OCI-LY3 (cell line): ENCODE measurements around the gene OSTF1.

Experiments
- H2AFZ ChIP-seq: fragments of 200-600, 300-600 bp; shearing (Covaris generic); 2 replicates; pipeline ENCODE4 v1.6.0; 2014; ENCODE audit warnings: antibody characterized with exemption, low read depth, low read length
- H3K27ac ChIP-seq: fragments of 200-600, 300-600 bp; sonication (generic); 2 replicates; pipeline ENCODE4 v1.5.1; 2014; ENCODE audit warnings: mild to moderate bottlenecking, low read length, moderate library complexity, mixed read lengths
- H3K27me3 ChIP-seq: fragments of 200-600, 300-600 bp; sonication (generic); 2 replicates; pipeline ENCODE4 v1.6.1; 2014; ENCODE audit warnings: low read depth, low read length, mixed read lengths
- H3K36me3 ChIP-seq: fragments of 200-600, 300-600 bp; sonication (generic); replicated peaks from 2 replicates; pipeline ENCODE3; 2014; ENCODE audit warnings: low read depth, low read length, mixed read lengths
- H3K4me1 ChIP-seq: fragments of 300-600, 200-600 bp; sonication (generic); 2 replicates; pipeline ENCODE4 v1.6.1; 2014; ENCODE audit warnings: low read length, mixed read lengths
- H3K4me2 ChIP-seq: fragments of 200-600, 300-600 bp; sonication (generic); 2 replicates; pipeline ENCODE4 v1.6.1; 2014; ENCODE audit warnings: low read length, mixed read lengths
- H3K4me3 ChIP-seq: fragments of 300-600, 200-600 bp; sonication (generic); 2 replicates; pipeline ENCODE4 v1.5.1; 2014; ENCODE audit warnings: antibody characterized with exemption, mild to moderate bottlenecking, low read length, moderate library complexity
- H3K79me2 ChIP-seq: fragments of 300-600, 200-600 bp; shearing (Covaris generic); 2 replicates; pipeline ENCODE4 v1.6.1; 2014; ENCODE audit warnings: mild to moderate bottlenecking, low read length, mixed read lengths
- H3K9ac ChIP-seq: fragments of 300-600, 200-600 bp; shearing (Covaris generic); 2 replicates; pipeline ENCODE4 v1.6.0; 2014; ENCODE audit warnings: mild to moderate bottlenecking, low read length, moderate library complexity
- H3K9me3 ChIP-seq: fragments of 200-600, 300-600 bp; shearing (Covaris generic); 2 replicates; pipeline ENCODE4 v1.6.1; 2014; ENCODE audit warnings: low read length, mixed read lengths; ENCODE audit not compliant: insufficient read depth
- H4K20me1 ChIP-seq: fragments of 200-600, 300-600 bp; sonication (generic); 2 replicates; pipeline ENCODE4 v1.6.1; 2016; ENCODE audit warnings: low read length, mixed read lengths; ENCODE audit not compliant: insufficient read depth
- CTCF ChIP-seq: fragments of 200-600, 300-600 bp; sonication (generic); IDR thresholded peaks from 2 replicates; pipeline ENCODE4 v1.5.1; 2014; ENCODE audit warnings: antibody characterized with exemption, low read length, low read depth
- EZH2phosphoT487 ChIP-seq: fragments of 200-600 bp; shearing (Covaris generic); IDR thresholded peaks from 2 replicates; pipeline ENCODE4 v1.6.1; 2018; ENCODE audit warnings: antibody characterized with exemption, mixed run types, low read depth

Gene OSTF1

DNA sequence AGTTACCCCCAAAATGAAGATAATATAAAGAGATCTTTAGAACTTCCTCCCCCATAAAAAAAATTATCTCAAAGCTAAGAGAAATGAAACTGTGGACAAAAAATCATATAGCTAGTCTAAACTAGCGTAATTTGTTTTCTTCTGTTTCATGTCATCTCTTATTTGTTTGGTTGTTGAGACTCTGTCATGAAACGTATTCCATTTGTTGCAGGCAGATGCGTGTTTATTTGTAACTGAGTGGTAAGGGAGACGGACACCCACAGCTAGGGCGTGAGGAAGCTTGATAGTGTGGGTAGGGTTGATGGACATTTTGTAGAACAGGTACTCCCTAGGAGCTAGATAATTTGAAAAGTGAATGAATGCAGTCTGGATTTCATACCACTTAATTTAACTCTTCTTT is 41.9 kb downstream of the OSTF1 start:
- Histone ChIP-seq H3K9me3 (no peaks in the 10 kb centered on the region), H3K27ac (no peak overlapping the region), H3K9ac (no peak overlapping the region), H4K20me1 (no peaks in the 10 kb centered on the region), H3K36me3 (no peaks in the 10 kb centered on the region), H3K79me2 (no peaks in the 10 kb centered on the region), H2AFZ (no peak overlapping the region), H3K27me3 (no peaks in the 10 kb centered on the region), H3K4me1 (no peaks in the 10 kb centered on the region), H3K4me2 (no peak overlapping the region), H3K4me3 (no peak overlapping the region)
- TF ChIP-seq CTCF (no peak), EZH2phosphoT487 (no peak)

GRCh38 chr9:75130621-75131230 is 42.4 kb downstream of the OSTF1 start:
- no peak overlapping the region for H2AFZ ChIP-seq
- no peaks in the 10 kb centered on the region for H3K79me2 ChIP-seq
- H4K20me1 ChIP-seq = no peaks in the 10 kb centered on the region
- no peak overlapping the region for H3K27ac ChIP-seq
- H3K36me3 ChIP-seq = no peaks in the 10 kb centered on the region
- H3K4me1 ChIP-seq = no peaks in the 10 kb centered on the region
- H3K27me3 ChIP-seq = no peaks in the 10 kb centered on the region
- no peaks in the 10 kb centered on the region for H3K9me3 ChIP-seq
- no peak for TF ChIP-seq CTCF
- TF ChIP-seq EZH2phosphoT487 = no peak
- H3K9ac ChIP-seq = no peak overlapping the region
- no peak overlapping the region for H3K4me3 ChIP-seq
- no peak overlapping the region for H3K4me2 ChIP-seq

DNA sequence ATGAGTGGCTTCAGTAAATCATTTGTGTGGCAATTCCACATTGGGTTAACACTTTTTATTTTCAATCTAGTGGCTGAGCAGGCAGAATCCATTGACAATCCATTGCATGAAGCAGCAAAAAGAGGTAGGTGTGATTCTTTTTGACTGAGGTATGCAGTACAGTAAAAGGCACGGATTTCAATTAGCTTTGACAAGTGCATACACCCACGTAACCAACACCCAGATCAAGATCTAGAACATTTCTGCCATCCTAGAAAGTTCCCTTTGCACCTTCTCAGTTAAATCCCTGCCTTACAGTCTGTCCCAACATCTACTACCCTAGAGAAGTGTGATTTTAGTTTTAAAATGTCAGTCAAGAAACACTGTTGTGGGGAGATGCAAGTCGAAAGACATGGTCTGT is 43.4 kb downstream of the OSTF1 start:
- Histone ChIP-seq H3K9ac (no peak overlapping the region), H3K36me3 (no peaks in the 10 kb centered on the region), H4K20me1 (no peaks in the 10 kb centered on the region), H3K27me3 (no peaks in the 10 kb centered on the region), H3K27ac (no peak overlapping the region), H3K4me2 (no peak overlapping the region), H3K9me3 (no peaks in the 10 kb centered on the region), H3K4me1 (no peaks in the 10 kb centered on the region), H3K4me3 (no peak overlapping the region), H3K79me2 (no peaks in the 10 kb centered on the region), H2AFZ (no peak overlapping the region)
- TF ChIP-seq CTCF (no peak), EZH2phosphoT487 (no peak)

GRCh38 chr9:75132244-75132643 is 43.9 kb downstream of the OSTF1 start:
- no peak overlapping the region for H3K4me2 ChIP-seq
- no peak overlapping the region for H3K27ac ChIP-seq
- no peaks in the 10 kb centered on the region for H4K20me1 ChIP-seq
- H3K4me1 ChIP-seq = no peaks in the 10 kb centered on the region
- TF ChIP-seq CTCF = no peak
- no peaks in the 10 kb centered on the region for H3K79me2 ChIP-seq
- no peaks in the 10 kb centered on the region for H3K9me3 ChIP-seq
- H3K4me3 ChIP-seq = no peak overlapping the region
- H3K9ac ChIP-seq = no peak overlapping the region
- H2AFZ ChIP-seq = no peak overlapping the region
- no peaks in the 10 kb centered on the region for H3K27me3 ChIP-seq
- H3K36me3 ChIP-seq = no peaks in the 10 kb centered on the region
